HepG2 (cell line): ENCODE measurements around the gene ARHGAP45. TPM values are rescaled to one million over a fixed set of nuclear protein-coding genes. Genes with fewer than 3 reads are reported as not detected.
A peak's percentile ranks its signal among the peaks of the same experiment; 100 is the strongest.

ENCODE experiments used
- CBX5 ChIP-seq: sonication (generic); formaldehyde crosslinking; IDR thresholded peaks from 2 replicates; pipeline ENCODE4 v1.4.0; 2020; ENCODE audit warnings: missing genetic modification reagents, borderline replicate concordance
- EEA1 ChIP-seq: sonication (generic); formaldehyde crosslinking; IDR thresholded peaks from 2 replicates; pipeline ENCODE4 v1.5.1; 2020; ENCODE audit warnings: mild to moderate bottlenecking, missing genetic modification reagents, borderline replicate concordance
- GATAD2A ChIP-seq: IDR thresholded peaks from 2 replicates; pipeline ENCODE4 v1.6.1; 2016
- GZF1 ChIP-seq: sonication (generic); formaldehyde crosslinking; IDR thresholded peaks from 2 replicates; pipeline ENCODE4 v1.5.1; 2020; ENCODE audit warnings: mild to moderate bottlenecking, missing genetic modification reagents
- HNRNPUL1 ChIP-seq: fragments of 200-400 bp; formaldehyde crosslinking; IDR thresholded peaks from 2 replicates; pipeline ENCODE4 v1.6.1; 2017; ENCODE audit warnings: low read depth, mild to moderate bottlenecking, low read length, moderate library complexity
- MXI1 ChIP-seq: IDR thresholded peaks from 3 replicates; pipeline ENCODE4 v1.6.1; 2012; ENCODE audit warnings: low read depth, low read length, inconsistent platforms, borderline replicate concordance
- NR2C2 ChIP-seq: sonication (generic); formaldehyde crosslinking; IDR thresholded peaks from 2 replicates; pipeline ENCODE4 v1.4.0; 2020; ENCODE audit warnings: missing genetic modification reagents, mild to moderate bottlenecking, moderate library complexity, borderline replicate concordance
- POGZ ChIP-seq: sonication (generic); formaldehyde crosslinking; IDR thresholded peaks from 2 replicates; pipeline ENCODE4 v1.4.0; 2020; ENCODE audit warnings: mild to moderate bottlenecking, missing genetic modification reagents
- RCOR2 ChIP-seq: IDR thresholded peaks from 2 replicates; pipeline ENCODE4 v1.6.1; 2016; ENCODE audit warnings: missing biosample characterization, missing genetic modification reagents
- RERE ChIP-seq: IDR thresholded peaks from 2 replicates; pipeline ENCODE4 v1.6.1; 2016; ENCODE audit warnings: low read depth, missing genetic modification reagents, missing compliant biosample characterization
- RFX1 ChIP-seq: fragments of 450-650 bp; IDR thresholded peaks from 2 replicates; pipeline ENCODE4 v1.6.1; 2017
- RXRB ChIP-seq: IDR thresholded peaks from 2 replicates; pipeline ENCODE4 v1.6.1; 2016; ENCODE audit warnings: borderline replicate concordance, missing genetic modification reagents, missing compliant biosample characterization
- SMAD3 ChIP-seq: sonication (generic); formaldehyde crosslinking; IDR thresholded peaks from 2 replicates; pipeline ENCODE4 v1.4.0; 2020; ENCODE audit warnings: missing genetic modification reagents
- SNAI1 ChIP-seq: sonication (generic); formaldehyde crosslinking; IDR thresholded peaks from 2 replicates; pipeline ENCODE4 v1.5.0; 2020; ENCODE audit warnings: mild to moderate bottlenecking, missing genetic modification reagents, borderline replicate concordance
- ZBTB25 ChIP-seq: IDR thresholded peaks from 2 replicates; pipeline ENCODE4 v1.6.1; 2018; ENCODE audit warnings: missing genetic modification reagents
- ZNF17 ChIP-seq: sonication (generic); formaldehyde crosslinking; IDR thresholded peaks from 2 replicates; pipeline ENCODE4 v1.5.0; 2020; ENCODE audit warnings: mild to moderate bottlenecking, missing genetic modification reagents
- ZNF280B ChIP-seq: sonication (generic); formaldehyde crosslinking; IDR thresholded peaks from 2 replicates; pipeline ENCODE4 v1.5.0; 2020; ENCODE audit warnings: missing genetic modification reagents, mild to moderate bottlenecking, borderline replicate concordance
- ZNF441 ChIP-seq: sonication (generic); formaldehyde crosslinking; IDR thresholded peaks from 2 replicates; pipeline ENCODE4 v1.7.0; 2021; ENCODE audit warnings: missing genetic modification reagents, borderline replicate concordance
- ZNF770 ChIP-seq: sonication (generic); formaldehyde crosslinking; IDR thresholded peaks from 2 replicates; pipeline ENCODE4 v1.5.0; 2020; ENCODE audit warnings: mild to moderate bottlenecking, missing genetic modification reagents
- ZNF878 ChIP-seq: sonication (generic); formaldehyde crosslinking; IDR thresholded peaks from 2 replicates; pipeline ENCODE4 v1.8.1; 2023; ENCODE audit warnings: mild to moderate bottlenecking, missing genetic modification reagents, moderate library complexity
- ZNF891 ChIP-seq: sonication (generic); formaldehyde crosslinking; IDR thresholded peaks from 2 replicates; pipeline ENCODE4 v1.5.0; 2020; ENCODE audit warnings: mild to moderate bottlenecking, missing genetic modification reagents
- polyA plus RNA-seq, 8 experiments: library from polyadenylated mRNA; depleted of rRNA in 3 of 8; stranded (reverse) in 7 of 8; unstranded in 1 of 8; fragments of >200 nt; fragmentation: Illumina TruSeq in 4 of 8; extraction: Trizol in 4 of 8; gene quantifications; 2 replicates each; pipeline versions ENCODE4 v1.2.1 to v1.2.3, GENCODE V29; 2011 to 2016; ENCODE audit warnings: low read depth in 4 of 8, missing spikeins in 1 of 8, mixed read lengths in 1 of 8; ENCODE audit not compliant: insufficient read depth in 1 of 8
- total RNA-seq, 5 experiments: library from RNA; depleted of rRNA; stranded (reverse); fragments of >200 nt; fragmentation: Illumina TruSeq; extraction: Trizol; gene quantifications; 2 replicates each; pipeline ENCODE4 v1.2.3, GENCODE V29; 2016; ENCODE audit warnings: low read depth in 1 of 5

The ARHGAP45 gene
- total and polyA plus RNA-seq, 2 of the 13 experiments (the other 11 are each of a cell fraction or from before 2014, with no cell fraction given): 0.84 to 32.0 TPM

GRCh38 chr19:1097810-1098176 is 30.8 kb downstream of the ARHGAP45 start (continued):
- TF ChIP-seq GZF1 (CRISPR knock-in tag) (peak; percentile 31; the same call in 1 of the 2 replicates), MXI1 (peak; percentile 28; the same call in 1 of the 3 replicates), ZNF441 (CRISPR knock-in tag) (peak; percentile 62), RXRB (peak; percentile 95), SMAD3 (CRISPR knock-in tag) (peak; percentile 60; the same call in 1 of the 2 replicates), GATAD2A (CRISPR knock-in tag) (peak; percentile 75), ZNF878 (CRISPR knock-in tag) (peak; percentile 77), CBX5 (CRISPR knock-in tag) (peak; percentile 79; the same call in 1 of the 2 replicates), SNAI1 (CRISPR knock-in tag) (0 out of 2 replicates have a peak, but pooled peaks have one; percentile 22), ZBTB25 (CRISPR knock-in tag) (peak; percentile 56; the same call in 1 of the 2 replicates), RCOR2 (CRISPR knock-in tag) (peak; percentile 73), NR2C2 (CRISPR knock-in tag) (peak; percentile 85; the same call in 1 of the 2 replicates), RFX1 (peak; percentile 63), HNRNPUL1 (no peak), ZNF280B (CRISPR knock-in tag) (0 out of 2 replicates have a peak, but pooled peaks have one; percentile 48), POGZ (CRISPR knock-in tag) (0 out of 2 replicates have a peak, but pooled peaks have one; percentile 4), EEA1 (no peak), ZNF17 (CRISPR knock-in tag) (no peak), ZNF891 (CRISPR knock-in tag) (peak; percentile 48; the same call in 1 of the 2 replicates), RERE (CRISPR knock-in tag) (peak; percentile 45; the same call in 1 of the 2 replicates), ZNF770 (peak; percentile 74; the same call in 1 of the 2 replicates)
